GM21723 (cell line): ENCODE results near the gene MAGEA1.
"Not testable (repeated sequence)": the region's sequence is repeated elsewhere in the genome, so short reads cannot be mapped to it uniquely, and the experiment has no call there.

ENCODE experiments used
- ATAC-seq: cut with Tn5 transposase; IDR thresholded peaks from one replicate; pipeline ENCODE4 v1.9.1; 2021; ENCODE audit warnings: mild to moderate bottlenecking, moderate library complexity; ENCODE audit not compliant: unreplicated experiment

MAGEA1 gene

GRCh38 chrX:153179131-153179530 is at the start of gene MAGEA1:
TSS of gene MAGEA1 (plus strand) at chrX:153179284. CDS start at chrX:153182390, 3,106 bp downstream.
- ATAC-seq: no peak

- ATAC-seq: not testable (repeated sequence)
These were observed 46.2 kb upstream of the MAGEA1 start for GRCh38 chrX:153132924-153133323.

GRCh38 chrX:153139074-153139473 is 40.0 kb upstream of the MAGEA1 start:
- not testable (repeated sequence) for ATAC-seq

- ATAC-seq: peak; percentile 56
These were observed 32.8 kb upstream of the MAGEA1 start for GRCh38 chrX:153146288-153146687.

GRCh38 chrX:153153516-153153915 is 25.6 kb upstream of the MAGEA1 start:
- no peak for ATAC-seq

GRCh38 chrX:153157450-153157849 is 21.6 kb upstream of the MAGEA1 start:
- no peak for ATAC-seq

- no peak for ATAC-seq
These were observed 20.8 kb upstream of the MAGEA1 start for GRCh38 chrX:153158319-153158718.

GRCh38 chrX:153161952-153162351 is 17.1 kb upstream of the MAGEA1 start:
- no peak for ATAC-seq

GRCh38 chrX:153164733-153165132 is 14.4 kb upstream of the MAGEA1 start:
- no peak for ATAC-seq

- ATAC-seq: not testable (repeated sequence)
These were observed 10.7 kb upstream of the MAGEA1 start for GRCh38 chrX:153168423-153168822.

- ATAC-seq: no peak
These were observed 2.7 kb downstream of the MAGEA1 start for GRCh38 chrX:153181822-153182221.

GRCh38 chrX:153184787-153185186 is 5.7 kb downstream of the MAGEA1 start:
- no peak for ATAC-seq

- no peak for ATAC-seq
These were observed 11.3 kb downstream of the MAGEA1 start for GRCh38 chrX:153190381-153190780.

GRCh38 chrX:153200462-153200861 is 21.4 kb downstream of the MAGEA1 start:
- no peak for ATAC-seq

- ATAC-seq: no peak
These were observed 27.5 kb downstream of the MAGEA1 start for GRCh38 chrX:153206425-153207046.

- no peak for ATAC-seq
These were observed 30.3 kb downstream of the MAGEA1 start for GRCh38 chrX:153209347-153209746.

- peak; percentile 78 for ATAC-seq
These were observed 35.9 kb downstream of the MAGEA1 start for GRCh38 chrX:153214934-153215333.

- ATAC-seq: no peak
These were observed 37.8 kb downstream of the MAGEA1 start for GRCh38 chrX:153216926-153217325.

GRCh38 chrX:153225438-153226098 is 46.5 kb downstream of the MAGEA1 start:
- no peak for ATAC-seq

- no peak for ATAC-seq
These were observed 47.5 kb downstream of the MAGEA1 start for GRCh38 chrX:153226344-153227185.
